Fibroblast of skin of back (primary cell): Measurements from ENCODE around the gene BBLN.
"Not testable (repeated sequence)": the region's sequence is repeated elsewhere in the genome, so short reads cannot be mapped to it uniquely, and the experiment has no call there.

Experiments
- DNase-seq: peaks from one replicate; pipeline ENCODE4 v3.0.0-alpha.2; 2013

BBLN gene

GRCh38 chr9:128124873-128125579 lies 35.0 kb upstream of the BBLN start:
- DNase-seq: peak; percentile 53

DNA sequence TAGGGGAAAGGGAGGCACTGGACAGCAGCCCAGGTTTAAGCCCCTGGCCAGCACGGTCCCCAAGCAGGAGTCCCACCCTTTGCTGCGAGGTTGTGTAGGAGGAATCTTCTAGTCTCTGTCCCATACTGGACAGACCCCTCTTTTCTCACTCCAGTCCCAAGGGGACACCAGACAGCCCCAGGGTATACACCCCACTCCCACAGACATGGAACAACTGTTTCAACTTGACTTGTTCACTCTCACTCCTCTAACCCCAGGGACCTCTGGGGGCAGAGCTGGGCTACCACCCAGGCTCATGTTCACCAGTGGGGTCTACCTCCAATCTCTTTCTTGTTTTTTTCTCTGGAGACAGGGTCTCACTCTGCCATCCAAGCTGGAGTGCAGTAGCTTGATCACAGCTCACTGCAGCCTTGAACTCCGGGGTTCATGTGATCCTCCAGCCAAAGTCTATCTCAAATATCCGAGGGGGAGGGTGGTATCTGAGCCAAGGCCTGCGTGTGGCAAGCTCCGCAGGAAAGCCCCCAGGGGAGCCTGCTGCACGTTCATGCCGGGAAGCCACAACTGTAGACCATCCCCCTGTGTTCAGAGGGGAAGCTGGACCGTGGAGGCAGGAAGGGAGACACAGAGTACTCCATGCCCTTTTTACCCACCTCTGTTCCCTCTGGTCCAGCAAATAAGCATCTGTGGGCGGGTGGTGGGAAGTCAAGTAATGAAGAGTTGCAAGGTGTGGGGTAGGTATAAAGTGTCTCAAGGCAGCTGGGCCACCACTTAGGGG lies 34.3 kb upstream of the BBLN start:
- DNase-seq: peak; percentile 26

DNA sequence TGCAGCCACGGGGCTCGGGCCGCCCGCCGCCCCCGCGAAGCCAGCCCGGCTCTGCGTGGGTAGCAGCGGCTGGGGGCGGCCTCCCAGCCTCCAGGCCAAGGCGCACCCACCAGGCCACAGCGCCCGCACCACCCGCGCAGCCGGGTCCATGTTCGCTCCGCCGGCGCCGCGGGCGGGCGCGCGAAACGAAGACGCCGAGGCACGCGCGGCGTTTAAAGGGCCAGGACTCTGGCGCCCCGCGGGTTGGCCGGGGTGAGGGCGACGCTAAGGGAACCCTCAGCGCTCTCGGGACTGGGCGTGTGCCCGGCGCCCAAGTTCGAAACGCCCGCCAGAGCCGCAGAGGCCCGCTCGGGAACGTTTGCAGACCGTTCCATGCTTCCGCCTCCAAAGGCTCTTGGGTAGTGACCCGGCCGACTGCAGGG lies 32.5 kb upstream of the BBLN start, which contains the start of gene PTGES2:
Gene PTGES2, minus strand, starts transcription at position 162 of the 422 bp plus-strand sequence. Its CDS starts 12 bp downstream, at position 150.
- DNase-seq: peak; percentile 91

- peak; percentile 92 for DNase-seq
Observed at GRCh38 chr9:128127990-128128835, 31.9 kb upstream of the BBLN start.

- DNase-seq: no peak
Observed at GRCh38 chr9:128128836-128129590, 31.1 kb upstream of the BBLN start.

- DNase-seq: not testable (repeated sequence)
Observed at GRCh38 chr9:128129976-128130590, 30.0 kb upstream of the BBLN start.

DNA sequence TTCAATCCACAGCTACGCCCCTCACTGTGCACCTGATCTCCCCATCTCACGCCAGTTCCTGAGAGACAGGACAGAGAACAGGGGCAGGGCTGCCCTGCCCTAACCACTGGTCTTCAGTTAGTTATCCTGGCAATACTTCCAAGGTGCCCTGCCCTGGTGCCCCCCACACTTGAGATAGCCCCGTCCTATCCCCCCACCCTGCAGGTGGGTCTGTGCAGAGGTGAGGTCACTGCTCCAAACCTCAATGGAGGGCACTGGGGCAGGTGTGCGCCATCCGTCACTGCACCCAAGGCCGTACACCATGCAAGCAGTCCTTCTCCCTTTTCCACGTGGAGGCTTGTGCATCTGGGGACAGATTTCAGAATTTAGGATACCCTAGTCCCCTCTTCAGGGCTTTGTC lies 29.4 kb upstream of the BBLN start:
- not testable (repeated sequence) for DNase-seq

GRCh38 chr9:128131346-128131745 lies 28.7 kb upstream of the BBLN start:
- not testable (repeated sequence) for DNase-seq

- not testable (repeated sequence) for DNase-seq
Observed at GRCh38 chr9:128132139-128132538, 27.9 kb upstream of the BBLN start.

- DNase-seq: not testable (repeated sequence)
Observed at GRCh38 chr9:128135561-128135960, 24.5 kb upstream of the BBLN start.

GRCh38 chr9:128136816-128137793 lies 23.0 kb upstream of the BBLN start:
- peak; percentile 66 for DNase-seq

GRCh38 chr9:128138001-128138400 lies 22.1 kb upstream of the BBLN start:
- DNase-seq: no peak

DNA sequence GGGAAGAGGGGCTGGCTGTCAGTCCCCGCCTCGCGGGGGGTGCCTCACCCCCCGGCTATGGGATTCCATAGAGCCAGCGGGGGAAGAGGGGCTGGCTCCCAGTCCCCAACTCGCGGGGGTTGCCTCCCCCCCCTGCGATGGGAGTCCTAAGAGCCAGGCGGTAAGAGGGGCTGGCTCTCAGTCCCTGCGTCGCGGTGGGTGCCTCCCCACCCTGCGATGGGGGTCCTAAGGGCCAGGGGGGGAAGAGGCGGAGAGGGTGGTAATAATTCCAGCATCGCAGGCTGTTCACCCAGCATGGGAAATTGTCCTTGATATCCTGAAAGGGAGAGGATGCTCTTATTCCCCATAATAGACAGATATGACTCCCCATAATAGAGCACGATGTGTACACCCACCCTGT lies 20.4 kb upstream of the BBLN start:
- DNase-seq: no peak

DNA sequence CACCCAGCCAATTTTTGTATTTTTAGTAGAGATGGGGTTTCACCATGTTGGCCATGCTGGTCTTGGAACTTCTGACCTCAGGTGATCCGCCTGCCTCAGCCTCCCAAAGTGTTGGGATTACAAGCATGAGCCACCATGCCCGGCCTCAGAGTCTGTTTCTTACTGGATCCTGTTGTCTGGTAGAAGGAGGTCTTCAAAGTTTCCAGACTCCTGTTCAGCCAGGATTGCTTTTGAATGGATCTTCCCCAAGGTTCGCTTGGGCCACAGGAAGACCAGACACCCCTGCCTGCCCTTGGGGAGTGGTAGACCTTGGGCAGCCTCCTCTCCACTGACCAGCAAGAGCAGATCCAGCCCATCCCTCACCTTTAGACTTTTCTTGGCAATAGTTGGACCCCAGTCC lies 18.5 kb upstream of the BBLN start:
- no peak for DNase-seq

- DNase-seq: no peak
Observed at GRCh38 chr9:128142061-128142460, 18.0 kb upstream of the BBLN start.

DNA sequence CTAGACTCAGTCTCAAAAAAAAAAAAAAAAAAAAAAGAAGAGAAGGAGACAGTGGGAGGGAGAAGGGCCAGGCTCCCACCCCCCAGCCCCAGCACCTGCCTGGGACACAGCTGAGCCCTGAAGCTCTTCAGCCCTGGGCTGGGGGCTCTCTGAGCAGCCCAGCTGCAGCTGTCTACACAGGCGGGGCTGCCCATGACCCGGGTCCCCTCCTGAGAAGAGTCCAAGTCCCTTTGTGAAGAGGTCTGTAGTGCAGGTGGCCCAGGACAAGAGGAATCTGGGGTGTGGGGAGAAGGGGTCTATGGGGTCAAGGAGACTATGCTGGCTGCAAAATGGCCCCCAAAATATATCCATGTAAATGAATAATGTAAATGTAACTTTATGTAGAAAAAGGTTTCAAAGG lies 17.5 kb upstream of the BBLN start:
- DNase-seq: no peak

DNA sequence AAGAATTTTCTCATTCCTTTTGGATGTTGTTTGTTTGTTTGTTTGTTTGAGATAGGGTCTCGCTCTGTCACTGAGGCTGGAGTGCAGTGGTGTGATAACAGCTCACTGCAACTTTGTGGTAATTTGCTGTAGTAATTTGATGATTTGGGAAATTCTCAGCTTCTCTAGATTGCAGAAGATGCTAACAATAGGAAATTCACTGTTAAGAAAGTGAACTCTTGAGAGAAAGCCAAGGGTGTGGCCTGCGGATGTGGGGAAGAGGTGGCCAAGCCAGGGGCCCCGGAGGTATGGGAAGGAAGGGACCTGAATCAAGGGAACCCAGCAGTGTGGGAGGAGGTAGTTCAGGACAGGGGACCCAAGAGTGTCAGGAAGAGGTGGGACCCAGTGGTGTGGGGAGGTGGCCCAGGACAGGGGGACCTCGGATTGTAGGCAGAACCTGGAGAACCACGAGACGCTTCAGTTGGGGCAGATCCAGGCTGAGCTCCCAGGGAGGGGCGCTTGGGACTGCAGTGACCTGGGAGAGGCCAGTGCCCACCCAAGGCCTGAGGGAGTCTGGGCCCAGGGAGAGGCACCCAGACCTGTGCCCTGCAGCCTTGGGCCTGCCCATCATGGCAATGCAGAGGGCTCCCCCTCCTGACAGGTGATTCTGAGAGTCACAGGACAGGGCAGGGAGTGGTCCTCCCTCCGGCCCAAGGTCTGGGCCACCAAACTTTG lies 16.4 kb upstream of the BBLN start:
- no peak for DNase-seq

DNA sequence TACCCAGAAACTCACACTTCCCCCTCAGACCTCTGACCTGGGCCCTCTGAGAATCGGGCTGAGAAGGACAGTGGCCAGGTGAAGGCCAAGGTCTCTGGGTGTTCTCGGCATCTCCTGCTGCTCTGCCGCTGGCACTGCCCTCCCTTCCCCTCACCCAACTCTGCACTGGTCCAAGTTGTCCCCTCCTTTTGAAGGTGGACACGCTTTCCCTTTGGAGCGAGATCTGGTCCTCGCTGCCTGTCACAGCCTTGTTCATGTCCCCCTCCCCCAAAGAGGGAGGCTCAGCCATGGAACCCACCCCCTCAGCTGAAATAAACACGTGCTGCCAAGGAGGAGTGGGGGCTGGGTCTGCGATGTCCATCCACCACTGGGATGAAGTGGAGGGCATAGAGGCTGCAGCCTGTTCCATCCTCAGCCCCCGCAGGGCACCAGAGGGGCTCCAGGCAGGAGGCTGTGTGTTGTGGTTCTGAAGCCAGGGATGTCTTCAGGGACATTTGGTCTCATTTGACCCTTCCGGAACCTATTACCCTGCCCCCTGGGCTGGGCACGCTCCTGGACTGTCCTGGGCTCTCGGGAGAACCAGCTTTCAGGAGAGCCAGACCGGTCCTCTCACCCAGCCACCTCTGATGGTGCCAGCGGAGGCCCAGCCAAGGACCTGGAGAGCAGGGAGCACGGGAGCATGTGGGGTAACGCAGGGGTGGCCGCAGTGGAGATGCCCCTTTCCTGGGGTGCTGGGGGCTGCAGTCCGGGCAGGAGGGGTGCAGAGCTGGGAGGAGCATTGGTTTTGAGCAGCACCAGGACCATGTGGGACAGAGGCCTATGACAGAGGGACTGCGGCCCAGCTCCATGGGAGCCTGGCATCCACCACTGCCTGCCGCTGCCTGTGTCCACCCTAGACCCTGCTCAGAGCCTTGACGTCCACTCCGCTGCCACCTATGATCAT lies 15.6 kb upstream of the BBLN start:
- DNase-seq: no peak

- no peak for DNase-seq
Observed at GRCh38 chr9:128145536-128145935, 14.5 kb upstream of the BBLN start.
